Effector CD4-positive, alpha-beta T cell (primary cell): ENCODE results near the gene TFDP2.
"Not testable (repeated sequence)": the region's sequence is repeated elsewhere in the genome, so short reads cannot be mapped to it uniquely, and the experiment has no call there.

Experiments used
- DNase-seq: peaks from one replicate; pipeline ENCODE4 v3.0.0-alpha.2; 2020

The TFDP2 gene

GRCh38 chr3:141959589-141960554 lies 189.5 kb downstream of the TFDP2 start:
- DNase-seq: no peak

GRCh38 chr3:141955175-141955574 lies 194.2 kb downstream of the TFDP2 start:
- DNase-seq: no peak

- no peak for DNase-seq
These were observed 196.7 kb downstream of the TFDP2 start for GRCh38 chr3:141952611-141953010.

DNA sequence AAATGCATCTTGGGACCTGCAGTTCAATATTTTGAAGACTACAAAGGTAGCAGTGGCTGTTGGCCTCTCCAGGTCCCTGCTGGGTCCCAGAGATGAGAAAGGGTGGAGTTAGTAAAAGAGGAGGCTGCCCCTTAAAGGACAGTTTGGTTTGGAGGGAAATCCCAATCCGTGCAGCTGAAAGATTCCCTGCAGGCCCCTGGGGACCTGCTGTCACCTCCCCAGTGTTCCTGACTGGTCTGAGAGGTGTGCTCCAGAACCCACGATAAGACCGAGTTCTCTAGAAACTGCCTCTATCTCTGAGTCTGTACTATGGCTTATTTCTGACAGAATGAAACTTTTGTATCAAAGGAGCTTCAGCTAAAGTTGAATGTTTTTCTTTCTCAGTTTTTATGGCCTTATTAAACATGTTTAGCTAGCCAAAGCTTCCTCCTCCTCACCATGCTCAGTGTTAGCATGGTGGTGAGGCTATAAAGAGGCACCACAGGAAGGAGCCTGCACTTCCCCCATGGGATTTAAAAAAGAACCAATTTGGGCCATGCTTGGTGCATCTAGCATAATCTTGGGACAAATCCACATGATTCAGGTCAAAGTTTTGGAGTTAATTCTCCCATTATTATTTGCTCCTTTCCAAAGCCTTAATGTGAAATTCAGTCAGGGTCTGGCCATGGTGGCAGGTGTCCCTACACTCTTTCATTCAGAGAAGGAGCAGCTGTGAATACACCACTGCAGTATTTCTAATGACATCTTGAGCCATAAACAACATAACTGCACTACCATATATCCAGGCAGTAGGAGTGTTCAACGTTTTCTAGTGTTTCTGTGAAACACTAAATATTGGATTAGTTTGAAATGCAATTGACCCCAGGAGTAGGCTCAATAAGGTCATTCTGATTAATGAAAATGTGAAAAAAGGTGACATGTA lies 198.5 kb downstream of the TFDP2 start:
- DNase-seq: no peak

- DNase-seq: no peak
These were observed 199.4 kb downstream of the TFDP2 start for GRCh38 chr3:141949972-141950371.

DNA sequence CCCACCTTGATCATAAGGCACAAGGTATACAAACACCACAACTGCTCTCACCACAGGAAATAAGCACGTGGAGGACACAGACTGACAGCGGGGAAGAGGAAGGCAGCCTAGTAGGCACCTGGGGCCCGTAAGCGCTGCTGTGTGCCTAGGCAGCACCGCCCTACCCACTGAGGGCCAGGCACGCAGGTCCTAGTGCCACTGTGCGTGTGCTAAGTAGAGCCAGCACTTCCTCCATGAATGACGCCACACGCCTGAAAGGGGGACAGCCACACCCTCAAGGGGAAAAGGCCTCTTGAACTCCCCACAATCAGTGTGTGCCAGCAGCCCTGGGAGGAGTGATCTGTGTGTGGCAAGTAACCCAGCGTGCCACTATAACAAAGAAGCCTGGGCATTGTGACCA lies 199.9 kb downstream of the TFDP2 start:
- no peak for DNase-seq

DNA sequence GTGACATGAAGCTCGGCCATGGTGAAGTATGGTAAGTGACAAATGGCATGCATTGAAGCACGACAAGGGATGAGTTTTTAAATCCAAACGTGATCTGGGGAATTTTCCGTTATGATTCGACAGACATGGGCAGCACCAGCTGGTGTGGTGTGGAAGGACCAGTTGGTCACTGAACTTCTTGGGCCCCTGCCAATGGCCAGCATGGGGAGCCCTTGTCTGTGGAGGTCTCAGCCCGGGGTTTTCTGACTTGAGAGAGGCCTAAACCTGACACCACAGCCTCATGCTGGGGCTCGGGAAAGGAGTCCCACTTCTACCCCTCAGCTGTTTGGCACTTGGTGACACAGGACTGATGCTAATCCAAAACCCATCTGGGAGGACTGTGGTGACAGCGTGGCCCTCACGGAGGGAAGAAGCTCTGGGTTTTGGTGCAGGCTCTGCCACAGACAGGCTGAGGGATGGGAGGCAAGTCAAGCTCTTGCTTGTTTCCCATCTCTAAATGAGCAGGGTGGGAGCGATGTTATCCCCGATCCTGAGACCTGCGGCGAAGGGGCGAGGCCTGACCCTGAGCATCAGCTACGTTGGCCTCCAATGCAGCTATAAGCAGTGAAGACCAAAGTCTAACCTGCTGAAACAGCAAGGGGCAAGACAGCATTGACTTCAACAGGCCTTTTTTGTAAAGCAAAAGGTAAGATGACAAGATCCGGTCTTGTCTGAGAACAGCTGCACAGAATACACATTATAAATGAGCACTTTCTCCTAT lies 203.4 kb downstream of the TFDP2 start:
- DNase-seq: no peak

- DNase-seq: no peak
These were observed 207.3 kb downstream of the TFDP2 start for GRCh38 chr3:141942006-141942405.

DNA sequence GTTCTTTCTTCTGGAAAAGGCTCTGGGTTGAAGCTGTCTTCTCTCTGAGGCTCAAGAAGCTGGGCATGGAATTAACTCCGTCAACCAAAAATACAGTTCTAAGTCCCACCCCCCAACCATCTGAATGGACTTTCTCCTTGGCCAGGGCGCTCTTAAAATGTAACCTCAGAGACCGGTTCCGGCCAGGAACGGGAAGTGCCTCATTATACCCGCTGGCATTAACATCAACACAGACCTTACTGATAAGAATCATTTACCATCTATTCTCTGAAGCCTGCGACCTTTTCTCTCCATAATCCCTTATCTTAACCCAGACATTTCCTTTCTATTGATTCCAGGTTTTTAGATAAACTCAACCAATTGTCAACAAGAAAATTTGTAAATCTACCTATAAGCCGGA lies 208.3 kb downstream of the TFDP2 start:
- no peak for DNase-seq

DNA sequence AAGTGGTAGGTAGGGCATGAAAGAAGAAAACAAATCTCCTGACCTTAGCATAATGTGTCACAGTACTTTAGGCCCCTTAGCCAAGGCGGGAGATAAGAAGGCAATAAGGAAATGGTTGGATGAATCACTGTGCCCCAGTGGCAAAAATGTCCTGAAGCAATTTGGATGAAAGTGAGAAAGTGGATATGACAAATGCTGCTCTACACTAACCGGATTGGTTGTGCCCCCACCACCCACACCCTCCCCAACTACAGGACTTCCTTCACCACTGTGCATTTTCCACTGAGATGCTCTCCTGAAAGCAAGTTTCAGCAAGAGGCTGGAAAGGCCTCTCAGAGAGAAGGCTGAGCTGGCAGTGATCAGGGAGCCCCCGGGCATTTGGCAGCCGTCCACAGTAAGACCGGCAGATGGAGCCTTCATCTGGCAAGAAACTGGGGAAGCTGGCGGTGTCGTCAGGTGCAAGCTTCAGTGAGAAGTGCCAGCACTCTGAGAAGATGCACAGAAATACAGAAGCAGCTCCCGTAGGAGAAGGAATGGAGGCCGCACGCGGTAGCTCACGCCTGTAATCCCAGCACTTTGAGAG lies 209.1 kb downstream of the TFDP2 start:
- no peak for DNase-seq

- DNase-seq: no peak
These were observed 209.6 kb downstream of the TFDP2 start for GRCh38 chr3:141939759-141940158.

DNA sequence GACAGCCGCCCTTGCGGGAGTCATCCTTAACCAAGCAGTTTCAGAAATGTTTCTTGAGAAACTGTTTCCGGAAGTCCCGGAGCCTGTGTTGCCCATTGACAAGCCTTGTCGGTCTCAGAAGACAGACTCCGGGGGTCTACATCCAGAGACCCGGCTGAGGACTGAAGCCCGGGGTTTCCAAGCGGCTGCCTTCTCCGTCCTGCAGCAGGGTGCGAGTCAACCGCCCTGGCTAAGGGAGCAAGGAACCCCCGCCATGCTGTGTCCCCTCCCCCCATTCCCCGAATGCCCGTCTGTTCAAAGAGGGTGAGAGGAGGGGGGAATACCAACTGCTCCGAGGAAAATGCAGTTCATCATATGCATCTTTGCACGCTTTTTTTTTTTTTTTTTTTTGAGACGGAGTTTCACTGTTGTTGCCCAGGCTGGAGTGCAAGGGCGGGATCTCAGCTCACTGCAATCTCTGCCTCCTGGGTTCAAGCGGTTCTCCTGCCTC lies 211.3 kb downstream of the TFDP2 start:
- no peak for DNase-seq

DNA sequence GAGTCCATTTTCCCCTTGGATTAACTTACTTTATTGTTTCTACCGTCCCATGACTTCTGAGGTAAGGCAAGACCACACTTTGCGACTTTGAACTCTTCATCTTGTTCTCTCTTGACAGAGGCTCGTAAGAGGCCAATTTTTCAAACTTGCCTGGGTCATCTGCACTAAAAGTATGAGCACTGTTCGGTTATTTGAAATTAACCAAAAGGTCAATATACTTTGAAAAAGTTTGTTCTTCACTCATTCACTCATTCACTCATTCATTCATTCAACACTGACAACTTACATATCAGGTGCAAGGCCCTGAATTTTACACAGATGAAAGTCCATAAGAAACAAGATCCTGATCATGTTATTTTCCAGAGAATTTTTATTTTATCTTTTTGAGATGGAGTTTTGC lies 215.0 kb downstream of the TFDP2 start:
- DNase-seq: no peak

DNA sequence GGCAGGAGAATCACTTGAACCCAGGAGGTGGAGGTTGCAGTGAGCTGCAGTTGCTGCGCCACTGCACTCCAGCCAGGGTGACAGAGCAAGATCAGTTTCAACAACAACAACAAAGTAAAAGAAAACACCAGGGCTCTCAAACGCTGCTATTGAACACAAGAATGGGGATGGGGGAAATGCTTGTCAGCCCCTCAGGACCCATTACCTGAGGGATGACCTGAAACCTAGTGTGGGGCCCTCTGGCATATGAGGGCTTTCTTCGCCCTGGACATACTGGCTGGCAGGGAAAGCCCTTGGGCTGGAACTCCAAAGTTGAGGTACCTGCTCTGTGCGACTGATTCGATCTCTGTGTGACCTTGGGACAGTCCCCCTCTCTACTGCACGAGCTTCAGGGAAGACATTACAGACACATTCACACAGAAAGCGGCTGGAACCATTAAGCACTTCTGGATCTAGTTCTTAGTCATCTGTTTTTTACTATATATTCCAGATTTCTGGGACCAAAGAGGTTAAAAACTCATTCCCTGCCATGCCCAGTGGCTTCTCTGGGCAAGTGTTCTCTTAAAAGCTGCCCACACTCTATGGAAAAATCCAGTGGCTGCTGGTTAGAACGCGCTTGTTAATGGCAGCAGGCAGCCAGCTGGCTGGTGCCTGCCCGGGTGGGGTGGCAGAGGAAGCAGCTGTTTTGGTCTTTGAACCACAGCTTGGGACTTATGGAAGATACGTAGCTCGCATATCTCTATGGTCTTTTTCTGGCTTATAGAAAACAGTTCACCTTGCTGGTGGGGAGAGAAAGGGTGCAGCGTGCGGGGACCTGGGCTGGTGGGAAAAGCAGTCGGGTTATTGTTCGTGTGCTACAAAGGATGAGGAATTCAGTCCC lies 215.7 kb downstream of the TFDP2 start:
- DNase-seq: no peak

DNA sequence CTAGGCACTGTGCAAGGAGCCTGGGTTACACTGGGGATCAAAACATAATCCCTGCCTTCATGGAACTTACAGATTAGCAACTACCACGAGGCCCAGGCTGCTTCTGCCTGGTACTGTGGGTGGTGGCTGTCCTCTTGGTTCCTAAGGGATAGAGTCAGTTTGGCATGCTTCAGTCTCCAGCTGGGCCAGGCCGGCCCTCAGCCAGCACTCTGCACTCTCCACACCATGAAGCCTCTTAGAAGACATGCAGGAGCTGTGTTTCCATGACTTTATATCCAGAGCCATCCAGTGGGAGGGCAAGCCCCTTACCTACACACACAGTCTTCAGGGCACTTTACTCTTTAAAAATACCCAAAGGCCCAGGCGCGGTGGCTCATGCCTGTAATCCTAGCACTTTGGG lies 218.5 kb downstream of the TFDP2 start:
- DNase-seq: no peak

DNA sequence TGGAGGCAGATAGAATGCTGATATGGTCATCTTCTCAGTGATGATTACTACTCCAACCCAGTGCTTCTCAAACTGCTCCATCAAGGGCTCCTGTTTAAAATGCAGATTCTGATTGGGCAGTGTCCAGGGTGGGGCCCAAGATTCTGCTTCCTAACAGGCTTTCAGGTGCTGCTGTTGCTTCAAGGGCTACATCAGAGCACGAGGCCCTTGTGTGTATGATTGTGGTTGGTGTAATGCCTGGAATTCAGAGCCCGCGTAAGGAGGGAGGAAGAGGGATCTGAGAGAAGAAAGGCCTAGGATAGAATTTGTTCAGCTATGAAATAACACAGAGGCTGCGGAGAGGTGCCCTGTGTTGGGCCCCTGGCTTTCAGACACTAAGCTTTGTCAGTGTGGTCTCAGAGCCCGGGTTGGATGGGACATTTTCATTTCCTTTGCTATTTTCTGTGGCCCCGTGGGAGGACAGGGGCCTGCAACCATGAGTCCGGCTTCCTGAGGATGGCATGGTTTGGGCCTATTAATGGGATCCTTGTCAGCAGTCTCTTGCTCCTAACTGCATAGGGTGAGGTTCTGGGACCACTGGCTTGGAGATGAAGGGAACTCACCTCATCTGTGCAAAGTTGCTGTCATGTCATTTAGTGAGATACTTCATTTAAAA lies 219.9 kb downstream of the TFDP2 start:
- DNase-seq: no peak

DNA sequence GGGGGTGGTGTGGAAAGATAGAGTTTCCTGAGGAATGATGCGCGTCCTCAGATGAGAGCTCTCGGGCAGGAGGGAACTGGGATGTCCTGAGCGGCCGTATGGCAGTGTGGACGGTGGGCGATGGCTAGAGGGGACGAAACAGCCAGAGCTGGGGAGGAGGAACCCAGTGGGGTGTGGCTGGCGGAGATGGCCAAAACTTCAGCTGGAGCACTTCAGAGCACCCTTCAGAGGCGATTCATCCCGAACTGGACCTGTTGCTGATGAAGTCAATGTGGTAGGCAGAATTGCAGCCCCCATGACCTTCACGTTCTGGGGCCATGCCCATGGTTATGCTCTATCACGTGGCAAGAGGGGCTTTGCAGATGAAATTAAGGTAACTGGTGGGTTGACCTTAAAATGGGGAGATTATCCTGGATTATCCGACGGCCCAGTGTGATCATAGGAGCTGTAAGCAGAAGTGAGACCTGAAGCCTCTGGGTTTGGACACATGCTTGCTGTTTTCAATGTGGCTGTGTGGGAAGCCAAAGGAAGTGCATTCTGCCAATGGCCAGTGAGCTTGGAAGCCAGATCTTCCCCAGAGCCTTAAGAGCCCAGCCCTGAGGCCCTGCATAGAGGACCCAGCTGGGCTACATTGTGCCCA lies 220.6 kb downstream of the TFDP2 start:
- DNase-seq: no peak

DNA sequence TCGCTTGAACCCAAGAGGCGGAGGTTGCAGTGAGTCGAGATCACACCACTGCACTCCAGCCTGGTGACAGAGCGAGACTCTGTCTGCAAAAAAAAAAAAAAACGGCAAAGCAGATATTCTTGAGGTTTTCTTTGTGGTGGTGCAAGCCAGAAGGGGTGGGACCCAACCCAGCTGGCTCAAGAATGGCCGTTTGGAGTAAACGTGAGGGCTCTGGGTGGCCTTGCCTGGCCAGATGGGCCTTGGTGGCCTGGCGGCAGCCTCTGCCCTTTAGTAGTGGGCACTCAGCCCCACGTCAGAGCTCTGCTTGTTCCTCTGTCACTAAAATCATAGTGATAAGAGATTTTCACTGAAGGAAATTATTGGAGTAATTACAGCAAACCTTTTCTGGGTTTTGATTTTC lies 222.4 kb downstream of the TFDP2 start:
- DNase-seq: no peak

GRCh38 chr3:141925677-141926076 lies 223.7 kb downstream of the TFDP2 start:
- DNase-seq: not testable (repeated sequence)

DNA sequence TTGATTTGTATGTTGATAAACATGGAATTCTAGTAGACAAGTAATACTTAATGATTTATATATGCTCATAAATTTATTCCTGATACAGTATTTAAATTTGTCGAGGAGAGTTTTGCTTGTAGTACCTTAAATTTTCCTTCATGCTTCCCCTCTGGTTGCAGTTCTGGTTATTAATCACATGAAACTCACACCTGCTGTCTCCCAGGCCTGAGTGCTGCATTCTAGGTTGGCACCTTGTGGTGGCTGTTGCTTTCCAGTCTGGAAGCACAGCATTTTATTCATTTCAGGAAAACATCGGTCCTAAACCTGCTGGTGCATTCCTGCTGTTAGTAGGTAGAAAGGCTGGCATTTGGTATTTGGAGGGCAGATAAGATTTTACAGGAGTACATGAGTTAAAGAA lies 228.0 kb downstream of the TFDP2 start:
- DNase-seq: no peak
